ENCODE data around the gene PRDM8.

The PRDM8 gene

DNA sequence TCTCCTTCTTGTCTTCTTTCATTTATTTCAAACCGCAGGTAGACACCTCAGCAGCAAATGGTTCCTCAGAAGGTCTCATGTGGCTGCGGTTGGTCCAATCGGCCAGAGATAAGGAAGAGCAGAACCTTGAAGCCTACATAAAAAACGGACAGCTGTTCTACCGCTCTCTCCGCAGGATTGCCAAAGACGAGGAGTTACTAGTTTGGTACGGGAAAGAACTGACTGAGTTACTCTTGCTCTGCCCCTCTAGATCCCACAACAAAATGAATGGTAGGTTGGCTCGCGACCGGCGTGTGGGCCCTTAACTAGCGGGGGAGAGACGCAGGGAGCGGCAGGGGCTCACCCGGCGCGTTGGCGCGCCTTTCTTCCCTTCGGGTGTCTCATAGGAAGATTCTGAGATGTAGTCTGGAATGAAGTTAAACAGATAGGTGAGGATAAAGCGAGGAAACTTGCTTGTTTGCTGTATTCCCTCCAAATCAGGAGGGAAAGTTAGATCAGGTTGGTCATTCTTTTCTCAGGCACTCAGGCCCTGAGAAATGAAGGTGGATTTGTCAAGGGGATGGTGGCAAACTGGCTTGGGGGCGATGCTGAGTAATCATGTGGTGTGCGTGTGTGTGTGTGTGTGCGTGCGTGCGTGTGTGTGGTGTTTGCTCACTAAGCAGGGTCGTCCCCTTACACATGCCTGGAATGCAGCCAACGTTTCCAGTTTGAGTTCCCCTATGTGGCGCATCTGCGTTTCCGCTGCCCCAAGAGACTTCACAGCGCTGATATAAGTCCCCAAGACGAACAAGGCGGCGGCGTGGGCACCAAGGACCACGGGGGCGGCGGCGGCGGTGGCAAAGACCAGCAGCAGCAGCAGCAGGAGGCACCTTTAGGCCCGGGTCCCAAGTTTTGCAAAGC lies 4.2 kb downstream of the PRDM8 start:
- peak; percentile 56 for DNase-seq (ENCODE audit: low spot score)

DNA sequence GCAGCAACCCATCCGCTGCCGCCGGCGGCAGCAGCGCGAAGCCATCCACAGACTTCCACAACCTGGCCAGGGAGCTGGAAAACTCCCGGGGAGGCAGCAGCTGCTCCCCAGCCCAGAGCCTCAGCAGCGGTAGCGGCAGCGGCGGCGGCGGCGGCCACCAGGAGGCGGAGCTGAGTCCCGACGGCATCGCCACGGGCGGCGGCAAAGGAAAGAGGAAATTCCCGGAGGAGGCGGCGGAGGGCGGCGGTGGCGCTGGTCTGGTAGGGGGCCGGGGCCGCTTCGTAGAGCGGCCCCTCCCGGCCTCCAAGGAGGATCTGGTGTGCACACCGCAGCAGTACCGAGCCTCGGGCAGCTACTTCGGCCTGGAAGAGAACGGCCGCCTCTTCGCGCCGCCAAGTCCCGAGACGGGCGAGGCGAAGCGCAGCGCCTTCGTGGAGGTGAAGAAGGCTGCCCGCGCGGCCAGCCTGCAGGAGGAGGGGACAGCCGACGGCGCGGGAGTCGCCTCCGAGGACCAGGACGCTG lies 4.9 kb downstream of the PRDM8 start:
- DNase-seq (ENCODE audit: low spot score), result peak; percentile 90

GRCh38 chr4:80202741-80203553 lies 5.6 kb downstream of the PRDM8 start:
- peak; percentile 50 for DNase-seq (ENCODE audit: low spot score)

- no peak for DNase-seq (ENCODE audit: low spot score)
Measured at GRCh38 chr4:80204433-80205011, 7.2 kb downstream of the PRDM8 start.

DNA sequence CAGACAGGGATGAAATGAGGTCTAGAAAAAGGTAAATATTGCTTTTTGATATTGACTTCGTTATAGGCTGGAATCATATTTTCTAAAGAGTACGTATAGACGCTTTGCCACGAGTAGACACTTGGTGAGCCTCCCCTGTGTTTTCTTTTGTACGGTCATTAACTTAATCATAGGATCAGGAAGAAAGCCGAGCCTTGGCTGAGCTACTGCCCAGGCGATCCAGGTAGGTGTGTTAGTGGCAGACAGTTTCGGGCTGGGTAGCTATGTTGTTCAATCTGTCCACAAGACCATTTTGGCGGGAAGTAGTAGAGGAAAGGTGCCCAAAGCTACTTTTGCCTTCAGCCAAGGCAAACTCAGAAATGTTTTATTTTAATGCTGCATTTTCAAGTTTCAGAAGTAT lies 8.8 kb downstream of the PRDM8 start:
- DNase-seq (ENCODE audit: low spot score), result no peak

DNA sequence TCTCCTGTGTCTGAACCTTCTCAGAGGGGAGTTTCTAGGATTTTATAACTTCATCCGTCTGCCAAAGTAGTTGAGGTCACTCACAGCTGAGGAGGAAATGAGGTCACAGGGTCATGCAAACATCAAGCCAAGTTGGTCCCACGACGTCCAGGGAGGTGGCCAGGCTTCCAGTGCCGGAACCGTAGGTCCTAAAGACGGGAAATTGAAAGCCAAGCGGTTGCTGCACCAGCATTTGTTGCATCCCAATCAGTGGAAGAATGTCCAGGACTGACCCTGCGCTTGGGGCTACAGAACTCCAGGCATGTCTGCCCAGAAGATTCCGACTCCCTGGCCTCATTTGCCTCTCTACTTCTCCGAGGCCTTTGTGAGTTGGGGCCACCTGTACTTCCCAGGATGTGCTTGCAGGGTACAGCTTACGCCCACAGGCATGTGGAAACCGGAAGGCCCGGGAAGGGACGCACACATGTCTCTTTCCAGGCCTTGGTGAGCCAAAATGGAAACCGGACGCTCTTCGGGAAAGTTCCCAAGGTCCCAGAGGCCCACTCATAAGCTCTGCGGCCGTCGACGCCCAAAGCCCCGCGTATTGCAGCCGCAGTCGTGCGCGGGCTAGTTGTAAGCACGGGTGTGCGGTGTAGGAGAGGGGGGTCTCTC lies 9.3 kb downstream of the PRDM8 start:
- DNase-seq (ENCODE audit: low spot score), result no peak

DNA sequence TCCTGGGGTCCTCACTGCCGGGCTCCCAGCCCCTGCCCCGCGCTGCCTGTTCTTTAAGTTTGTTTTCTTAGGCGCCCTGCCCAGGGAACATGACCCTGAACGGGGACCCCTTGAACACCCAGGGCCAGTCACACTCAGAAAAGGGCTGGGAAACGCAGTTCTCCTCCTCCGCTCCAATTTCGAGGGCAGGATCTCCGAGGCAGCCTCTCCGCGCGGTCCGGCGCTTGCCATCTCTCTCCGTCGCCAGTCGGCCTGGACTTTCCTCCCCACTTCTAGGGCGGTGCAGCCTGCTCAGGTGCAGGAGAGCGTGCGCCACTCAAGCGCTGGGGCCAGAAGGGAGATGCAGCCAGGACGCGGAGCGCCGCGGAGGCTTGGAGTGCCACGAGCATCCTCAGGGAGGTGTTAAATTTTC lies 9.9 kb downstream of the PRDM8 start:
- DNase-seq (ENCODE audit: low spot score), result no peak

DNA sequence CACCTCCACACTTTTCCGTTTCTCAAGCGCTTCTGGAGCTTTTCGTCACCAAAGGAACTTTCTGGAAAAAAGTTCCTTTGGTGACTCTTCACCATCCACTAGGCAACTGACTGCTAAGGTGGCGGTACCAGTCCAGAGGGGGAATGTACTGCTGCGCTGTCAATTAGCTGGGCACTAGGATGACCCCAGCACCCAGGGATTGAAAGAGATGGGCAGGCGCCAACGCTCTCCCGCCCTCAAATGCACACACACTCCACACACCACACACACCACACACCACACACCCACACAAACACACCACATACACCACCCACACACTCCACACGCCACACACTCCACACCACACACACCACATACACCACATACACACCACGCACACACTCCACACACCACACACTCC lies 10.4 kb downstream of the PRDM8 start:
- no peak for DNase-seq (ENCODE audit: low spot score)

DNA sequence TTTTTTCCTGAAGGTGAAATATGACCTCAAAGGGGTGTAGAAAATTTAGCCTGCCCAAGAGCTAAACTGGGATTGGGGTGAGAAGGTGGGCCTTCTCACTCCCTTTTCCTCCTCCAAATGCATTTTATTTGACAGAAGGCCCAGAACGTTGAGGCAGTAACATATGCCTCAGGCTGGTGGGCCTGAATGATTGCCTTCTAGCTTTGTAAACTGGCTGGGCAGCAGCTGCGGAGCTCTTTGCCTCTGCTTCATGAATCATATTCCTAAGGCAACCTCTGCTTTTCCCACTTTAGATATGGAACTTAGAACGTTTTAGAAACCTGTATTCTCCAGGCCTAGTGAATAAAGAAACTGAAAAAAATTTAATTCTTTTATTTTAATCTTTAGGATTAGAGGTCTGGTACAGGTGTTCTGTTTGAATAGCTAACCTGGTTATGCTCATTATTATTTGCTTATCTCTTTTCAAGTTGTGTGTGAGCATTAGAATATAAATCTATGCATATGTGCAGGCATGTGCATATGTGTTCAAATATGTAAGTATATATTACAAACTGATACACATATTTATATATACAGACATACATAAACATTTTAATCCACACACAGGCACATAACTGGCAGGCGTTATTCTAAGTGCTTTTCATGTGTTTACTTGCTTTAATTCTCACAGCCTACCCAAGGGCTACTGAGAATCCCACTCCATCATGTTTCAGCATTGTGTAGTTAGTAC lies 11.5 kb downstream of the PRDM8 start:
- DNase-seq (ENCODE audit: low spot score), result no peak

GRCh38 chr4:80209340-80209701 lies 12.0 kb downstream of the PRDM8 start:
- no peak for DNase-seq (ENCODE audit: low spot score)

DNA sequence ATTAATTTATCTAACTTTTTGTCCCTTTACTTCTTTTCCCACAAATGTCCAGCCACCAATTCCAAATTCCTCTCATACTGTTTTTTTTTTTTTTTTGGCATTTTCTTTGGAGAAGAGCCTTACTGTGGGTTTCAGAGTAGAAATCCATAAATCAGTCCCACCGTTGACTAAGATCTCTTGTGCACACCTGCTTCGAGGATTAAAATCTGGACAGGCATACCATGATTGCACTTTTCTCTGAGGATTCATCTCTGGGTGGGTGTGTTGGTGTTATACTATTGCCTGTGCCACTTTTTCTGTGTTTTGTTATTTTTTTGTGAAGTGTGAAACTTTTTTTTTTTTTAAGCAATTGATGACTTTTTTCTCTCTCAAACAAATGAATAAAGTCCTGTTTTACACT lies 13.2 kb downstream of the PRDM8 start:
- DNase-seq (ENCODE audit: low spot score), result no peak

- peak; percentile 53 for DNase-seq (ENCODE audit: low spot score)
Measured at GRCh38 chr4:80213117-80213815, 16.0 kb downstream of the PRDM8 start.

GRCh38 chr4:80215449-80216052 lies 18.2 kb downstream of the PRDM8 start:
- DNase-seq (ENCODE audit: low spot score), result no peak

DNA sequence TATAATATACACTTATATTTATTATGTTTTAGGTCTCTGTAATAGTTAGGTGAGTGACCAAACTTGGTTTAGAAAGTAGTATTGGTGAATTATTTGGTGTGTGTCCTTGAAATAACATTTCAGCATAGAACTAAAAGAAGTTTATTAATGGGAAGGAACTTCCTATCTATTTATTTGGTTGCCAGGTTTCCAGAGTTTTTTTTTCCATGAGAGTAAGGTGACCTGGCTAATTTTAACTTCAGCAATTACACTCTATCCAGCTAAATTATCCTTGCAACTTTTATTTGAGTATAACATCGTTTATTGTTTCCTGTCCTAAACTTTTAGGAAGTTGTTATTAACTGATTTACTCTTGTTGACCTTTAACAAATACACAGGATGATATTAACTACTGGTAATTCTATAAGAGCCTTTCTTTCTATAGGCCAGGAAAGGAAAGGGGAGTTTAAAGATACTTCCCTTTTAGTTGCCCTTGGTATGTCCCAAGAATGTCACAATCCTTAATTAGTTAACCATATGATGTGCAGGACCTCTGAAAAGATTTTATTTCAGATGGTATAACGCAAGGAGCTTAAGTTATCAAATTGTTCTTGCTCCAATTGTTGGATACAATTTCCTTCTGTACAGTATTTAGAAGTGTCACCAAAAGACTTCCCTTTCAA lies 18.9 kb downstream of the PRDM8 start:
- DNase-seq (ENCODE audit: low spot score), result no peak

- DNase-seq (ENCODE audit: low spot score), result no peak
Measured at GRCh38 chr4:80219301-80220025, 22.2 kb downstream of the PRDM8 start.

- DNase-seq (ENCODE audit: low spot score), result no peak
Measured at GRCh38 chr4:80220711-80221110, 23.4 kb downstream of the PRDM8 start.

DNA sequence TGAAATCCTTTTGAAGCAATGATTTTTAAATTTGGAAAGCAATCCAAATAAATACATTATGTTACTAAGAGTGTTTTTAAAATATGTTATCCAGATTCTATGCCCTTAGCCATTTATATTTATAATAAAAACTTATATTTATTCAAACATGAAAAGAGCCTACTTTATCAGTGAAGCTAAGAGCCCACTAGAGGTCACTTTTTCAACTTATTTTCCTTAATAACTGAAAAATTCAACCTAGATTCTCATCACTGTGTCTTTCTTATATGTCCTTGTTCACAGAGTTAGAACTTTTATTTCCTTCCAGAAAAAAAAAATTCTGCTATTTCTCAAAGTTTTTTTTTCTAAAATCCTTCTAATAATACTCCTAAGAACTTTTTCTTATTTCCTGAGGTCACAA lies 23.9 kb downstream of the PRDM8 start:
- DNase-seq (ENCODE audit: low spot score), result no peak

GRCh38 chr4:80225595-80225994 lies 28.3 kb downstream of the PRDM8 start:
- DNase-seq (ENCODE audit: low spot score), result no peak

DNA sequence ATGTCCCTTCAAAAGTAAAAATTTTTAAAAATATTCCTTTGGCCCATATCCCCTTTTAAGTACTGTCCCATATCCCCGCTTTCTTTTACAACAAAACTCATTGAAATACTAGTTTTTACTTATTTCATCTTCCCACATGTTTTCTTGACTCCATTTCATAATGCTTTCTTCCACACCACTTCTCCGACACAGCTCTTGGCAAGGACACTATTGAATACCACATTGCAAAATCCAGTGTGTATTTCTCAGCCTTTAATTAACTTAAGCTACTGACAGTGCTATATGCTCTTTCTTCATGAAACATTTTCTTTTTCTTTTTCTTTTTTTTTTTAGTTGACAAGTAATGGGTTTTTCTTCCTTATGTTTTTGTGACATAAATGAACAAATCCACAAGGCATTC lies 28.8 kb downstream of the PRDM8 start:
- DNase-seq (ENCODE audit: low spot score), result no peak

All from hepatic stellate cell (primary cell).